Gastroesophageal sphincter (tissue), 3 donors: ENCODE data around the gene PTPRN2.

Experiments used
- POLR2A ChIP-seq, 2 donors: fragments of 450-650 bp; IDR thresholded peaks; one replicate each; pipeline ENCODE4 v1.6.1; 2017; ENCODE audit warnings: antibody characterized with exemption in 2 of 2, mild to moderate bottlenecking in 2 of 2, moderate library complexity in 1 of 2
- TF ChIP-seq, protein P1 (sequence below), 4 experiments: fragments of 200-600 bp in 2 of 4; fragments of 450-650 bp in 2 of 4; sonication (generic) in 1 of 4; IDR thresholded peaks; one replicate each; pipeline ENCODE4 v1.5.1; 2017 to 2019; ENCODE audit warnings: antibody characterized with exemption in 4 of 4, mild to moderate bottlenecking in 2 of 4, moderate library complexity in 2 of 4

GRCh38 chr7:157694376-157694665 is 893.3 kb downstream of the PTPRN2 start:
- TF ChIP-seq, protein P1, sequence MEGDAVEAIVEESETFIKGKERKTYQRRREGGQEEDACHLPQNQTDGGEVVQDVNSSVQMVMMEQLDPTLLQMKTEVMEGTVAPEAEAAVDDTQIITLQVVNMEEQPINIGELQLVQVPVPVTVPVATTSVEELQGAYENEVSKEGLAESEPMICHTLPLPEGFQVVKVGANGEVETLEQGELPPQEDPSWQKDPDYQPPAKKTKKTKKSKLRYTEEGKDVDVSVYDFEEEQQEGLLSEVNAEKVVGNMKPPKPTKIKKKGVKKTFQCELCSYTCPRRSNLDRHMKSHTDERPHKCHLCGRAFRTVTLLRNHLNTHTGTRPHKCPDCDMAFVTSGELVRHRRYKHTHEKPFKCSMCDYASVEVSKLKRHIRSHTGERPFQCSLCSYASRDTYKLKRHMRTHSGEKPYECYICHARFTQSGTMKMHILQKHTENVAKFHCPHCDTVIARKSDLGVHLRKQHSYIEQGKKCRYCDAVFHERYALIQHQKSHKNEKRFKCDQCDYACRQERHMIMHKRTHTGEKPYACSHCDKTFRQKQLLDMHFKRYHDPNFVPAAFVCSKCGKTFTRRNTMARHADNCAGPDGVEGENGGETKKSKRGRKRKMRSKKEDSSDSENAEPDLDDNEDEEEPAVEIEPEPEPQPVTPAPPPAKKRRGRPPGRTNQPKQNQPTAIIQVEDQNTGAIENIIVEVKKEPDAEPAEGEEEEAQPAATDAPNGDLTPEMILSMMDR (IDR thresholded peaks at IDR 0.05), result no peak
- no peak for TF ChIP-seq POLR2A (IDR thresholded peaks at IDR 0.05)
